A549 (cell line): Measurements from ENCODE around the gene SLC25A10. TPM values are rescaled to one million over a fixed set of nuclear protein-coding genes. Genes with fewer than 3 reads are reported as not detected.

ENCODE experiments used
- ATAC-seq, 2 experiments: fragments of 200-7000 bp in 1 of 2; fragments of >200 bp in 1 of 2; cut with Nextera tagmentation in 1 of 2; cut with Tn5 transposase in 1 of 2; 3 replicates each; pipeline versions ENCODE4 v1.8.0 to v1.9.1; 2018 to 2020; ENCODE audit warnings: mild to moderate bottlenecking in 1 of 2, moderate library complexity in 1 of 2
- CTCF ChIA-PET: fragments of 300-600 bp; sonication (Branson Sonifier 250); formaldehyde crosslinking; extraction: SDS; loops from one replicate; lab custom pipeline; 2021; ENCODE audit warnings: antibody characterized with exemption, inconsistent platforms; lab: Yijun Ruan, JAX
- POLR2A ChIA-PET: fragments of 350-600 bp; formaldehyde crosslinking; extraction: SDS; loops from one replicate; lab custom pipeline; 2021; ENCODE audit warnings: antibody characterized with exemption, inconsistent platforms; lab: Yijun Ruan, JAX
- DNase-seq, 2 experiments: peaks; one replicate each; pipeline versions ENCODE4 v3.0.0 to v3.0.0-alpha.2; 2011 to 2016; ENCODE audit warnings: low read depth in 1 of 2, low spot score in 1 of 2
- FAIRE-seq: peaks from 2 replicates; lab custom pipeline; 2011; peaks lifted over from hg19 to GRCh38; lab: Jason Lieb, UNC
- H3K27ac ChIP-seq, 2 experiments: fragments of >200 bp; sonication (Bioruptor Twin); formaldehyde crosslinking; 3 replicates each; pipeline ENCODE4 v1.5.1; 2016 to 2017
- H3K4me1 ChIP-seq: fragments of >200 bp; sonication (Bioruptor Twin); formaldehyde crosslinking; 3 replicates; pipeline ENCODE4 v1.6.1; 2016
- H3K4me2 ChIP-seq: fragments of >200 bp; sonication (Bioruptor Twin); formaldehyde crosslinking; 3 replicates; pipeline ENCODE4 v1.6.1; 2016
- H3K4me3 ChIP-seq: fragments of >200 bp; sonication (Bioruptor Twin); formaldehyde crosslinking; 3 replicates; pipeline ENCODE4 v1.5.1; 2016
- H3K9me3 ChIP-seq: fragments of >200 bp; sonication (Bioruptor Twin); formaldehyde crosslinking; 3 replicates; pipeline ENCODE4 v1.6.1; 2016
- BHLHE40 ChIP-seq: IDR thresholded peaks from 2 replicates; pipeline ENCODE4 v1.6.1; 2012; ENCODE audit warnings: low read depth, low read length, inconsistent platforms
- CBX2 ChIP-seq: fragments of 200-600 bp; sonication (generic); IDR thresholded peaks from 2 replicates; pipeline ENCODE4 v1.6.1; 2016; ENCODE audit warnings: low read depth, mild to moderate bottlenecking, borderline replicate concordance
- CBX8 ChIP-seq: fragments of 200-600 bp; sonication (generic); IDR thresholded peaks from 2 replicates; pipeline ENCODE4 v1.6.1; 2016
- CEBPB ChIP-seq, 2 experiments: fragments of >200 bp in 1 of 2; sonication (Bioruptor Twin) in 1 of 2; formaldehyde crosslinking in 1 of 2; IDR thresholded peaks; 2 replicates each; pipeline ENCODE4 v1.6.1; 2012 to 2016
- CHD2 ChIP-seq: fragments of 150-350 bp; IDR thresholded peaks from 2 replicates; pipeline ENCODE4 v1.6.1; 2014; ENCODE audit warnings: low read length; ENCODE audit not compliant: partially characterized antibody
- EHF ChIP-seq: fragments of 250-450 bp; sonication (Bioruptor Pico); IDR thresholded peaks from 2 replicates; pipeline ENCODE4 v1.5.0; 2020; ENCODE audit warnings: mild to moderate bottlenecking
- FOXS1 ChIP-seq: fragments of 250-450 bp; sonication (Bioruptor Pico); IDR thresholded peaks from 2 replicates; pipeline ENCODE4 v1.5.0; 2020; ENCODE audit warnings: mild to moderate bottlenecking, moderate library complexity
- JUN ChIP-seq, 2 experiments: fragments of >200 bp; sonication (Bioruptor Twin); formaldehyde crosslinking; IDR thresholded peaks; 2 replicates in 1 of 2; 3 replicates in 1 of 2; pipeline ENCODE4 v1.6.1; 2016 to 2017
- KDM5A ChIP-seq: fragments of 200-600 bp; sonication (generic); IDR thresholded peaks from 2 replicates; pipeline ENCODE4 v1.6.1; 2016; ENCODE audit warnings: antibody characterized with exemption, mild to moderate bottlenecking
- MYC ChIP-seq: IDR thresholded peaks from 2 replicates; pipeline ENCODE4 v1.6.1; 2012; ENCODE audit warnings: mild to moderate bottlenecking, inconsistent platforms, low read length, improper control_type of control experiment, borderline replicate concordance
- NPAS2 ChIP-seq: fragments of 250-450 bp; sonication (Bioruptor Pico); IDR thresholded peaks from 2 replicates; pipeline ENCODE4 v1.8.0; 2022; ENCODE audit warnings: mild to moderate bottlenecking, moderate library complexity, borderline replicate concordance
- NR3C1 ChIP-seq: fragments of >200 bp; sonication (Bioruptor Twin); formaldehyde crosslinking; IDR thresholded peaks from 3 replicates; pipeline ENCODE4 v1.6.1; 2017
- RCOR1 ChIP-seq: fragments of 150-350 bp; IDR thresholded peaks from 2 replicates; pipeline ENCODE4 v1.6.1; 2014; ENCODE audit warnings: antibody characterized with exemption, low read length, low read depth
- RNF2 ChIP-seq: fragments of 200-600 bp; sonication (generic); IDR thresholded peaks from 2 replicates; pipeline ENCODE4 v1.6.1; 2016; ENCODE audit warnings: low read depth, mild to moderate bottlenecking, antibody characterized with exemption, moderate library complexity, borderline replicate concordance
- SMC3 ChIP-seq: fragments of >200 bp; sonication (Bioruptor Twin); formaldehyde crosslinking; IDR thresholded peaks from 3 replicates; pipeline ENCODE4 v1.6.1; 2018; ENCODE audit warnings: inconsistent platforms
- SREBF2 ChIP-seq: fragments of 450-650 bp; IDR thresholded peaks from 2 replicates; pipeline ENCODE4 v1.6.1; 2014; ENCODE audit warnings: mild to moderate bottlenecking, moderate library complexity
- TFCP2L1 ChIP-seq: fragments of 250-450 bp; sonication (Bioruptor Pico); IDR thresholded peaks from 2 replicates; pipeline ENCODE4 v1.5.0; 2021; ENCODE audit warnings: mild to moderate bottlenecking
- TP53 ChIP-seq: fragments of 250-450 bp; sonication (Bioruptor Pico); IDR thresholded peaks from 2 replicates; pipeline ENCODE4 v1.5.0; 2021; ENCODE audit warnings: mild to moderate bottlenecking, moderate library complexity
- ZSCAN20 ChIP-seq: fragments of 250-450 bp; sonication (Bioruptor Pico); IDR thresholded peaks from 2 replicates; pipeline ENCODE4 v1.8.0; 2022; ENCODE audit warnings: mild to moderate bottlenecking, moderate library complexity
- WGBS: methylation state at CpG from one replicate; pipeline ENCODE4 v1.1.6; 2017; ENCODE audit errors: missing lambda C conversion rate; 5-methylcytosine and 5-hydroxymethylcytosine counted together
- polyA plus RNA-seq, 4 experiments: library from polyadenylated mRNA; depleted of rRNA in 3 of 4; stranded (reverse); fragments of >200 nt; fragmentation: RNase III in 1 of 4; extraction: RNeasy Plus Mini Kit Qiagen cat#74134 plus additional on column Dnase treatment in 1 of 4; gene quantifications; 2 replicates in 3 of 4; 3 replicates in 1 of 4; pipeline ENCODE4 v1.2.3, GENCODE V29; 2011 to 2017
- TF ChIP-seq, protein P1 (sequence below): fragments of >200 bp; sonication (Bioruptor Twin); formaldehyde crosslinking; IDR thresholded peaks from 3 replicates; pipeline ENCODE4 v1.6.1; 2016
- TF ChIP-seq, protein P2 (sequence below): fragments of 250-450 bp; sonication (Bioruptor Pico); IDR thresholded peaks from 2 replicates; pipeline ENCODE4 v1.5.0; 2021; ENCODE audit warnings: mild to moderate bottlenecking, moderate library complexity, borderline replicate concordance

The SLC25A10 gene
- polyA plus RNA-seq, 2 of the 4 experiments (the other 2 are of a cell fraction) = 20.0 to 47.0 TPM

DNA sequence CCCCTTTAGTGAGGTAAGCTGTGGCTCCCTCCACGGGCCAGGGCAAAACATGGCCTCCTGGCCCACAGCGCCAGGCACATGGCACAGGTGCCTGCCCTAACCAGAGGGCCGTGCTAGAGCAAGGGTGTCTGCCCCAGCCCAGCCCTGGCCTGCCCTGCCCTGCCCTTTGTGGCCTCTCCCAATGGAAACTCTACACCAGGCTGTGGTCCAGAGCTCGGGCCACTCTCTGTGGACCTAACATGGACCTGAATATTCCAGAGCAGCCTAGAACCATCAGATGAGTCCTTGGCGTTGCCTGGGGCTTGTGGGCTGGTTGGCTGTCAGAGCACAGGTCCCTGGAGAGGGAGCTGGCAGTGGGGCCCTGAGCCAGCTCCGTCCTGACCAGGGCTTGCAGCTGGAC lies 16.9 kb upstream of the SLC25A10 start:
- 95% methylated on average over 5 of the region's 6 CpGs for WGBS
- POLR2A ChIA-PET = interaction anchor here (1.1 to 1.6 kb wide), 2 partner anchors 12 to 16 kb away, joined by 6 to 8 read pairs; partner anchors contain the start of genes ARL16, HGS and SLC25A10
- no peak for DNase-seq

DNA sequence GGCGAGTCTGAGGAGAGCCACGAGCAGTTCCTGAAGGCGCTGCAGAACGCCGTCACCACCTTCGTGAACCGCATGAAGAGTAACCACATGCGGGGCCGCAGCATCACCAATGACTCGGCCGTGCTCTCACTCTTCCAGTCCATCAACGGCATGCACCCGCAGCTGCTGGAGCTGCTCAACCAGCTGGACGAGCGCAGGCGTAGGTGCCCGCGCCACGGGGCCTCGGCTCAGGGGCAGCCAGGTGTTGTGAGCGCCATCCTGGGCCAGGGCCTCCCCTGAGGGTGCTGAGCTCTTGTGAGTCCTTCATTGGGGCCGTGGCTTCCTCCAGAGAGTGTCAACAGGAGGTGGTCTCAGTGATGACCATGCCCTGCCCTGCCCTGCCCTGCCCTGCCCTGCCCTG lies 16.3 kb upstream of the SLC25A10 start:
- ATAC-seq (0 out of 6 replicates have a peak, but pooled peaks of 1 of the 2 experiments have one; percentile 1), DNase-seq (no peak)
- CTCF ChIA-PET = interaction anchor here (0.7 to 5.1 kb wide), 8 partner anchors 8 to 335 kb away, joined by 3 to 54 read pairs (median 4); partner anchors contain the start of genes ARL16 and HGS
- TF ChIP-seq CBX2 = no peak
- TF ChIP-seq NR3C1 = no peak
- TF ChIP-seq RCOR1 = no peak
- TF ChIP-seq CBX8 = no peak
- TF ChIP-seq SMC3 = no peak
- TF ChIP-seq TP53 = no peak
- TF ChIP-seq RNF2 = no peak
- TF ChIP-seq ZSCAN20 (CRISPR knock-in tag) = no peak
- TF ChIP-seq, all 56 proteins: peak for 0
- no peak overlapping the region for H3K4me3 ChIP-seq
- no peak for FAIRE-seq
- H3K4me2 ChIP-seq = no peak overlapping the region
- POLR2A ChIA-PET = interaction anchor here (1.1 to 1.6 kb wide), 2 partner anchors 12 to 16 kb away, joined by 6 to 8 read pairs; partner anchors contain the start of genes ARL16, HGS and SLC25A10
- no peaks in the 10 kb centered on the region for H3K9me3 ChIP-seq
- H3K27ac ChIP-seq = no peak overlapping the region
- H3K4me1 ChIP-seq = peaks cover 3% of the 10 kb centered on the region; the same call in 1 of the 3 replicates
- WGBS = 95% methylated on average over 22 of the region's 22 CpGs

More for the DNA sequence above, 16.9 kb upstream of the SLC25A10 start:
- no peak overlapping the region for H3K4me2 ChIP-seq
- no peak for TF ChIP-seq SREBF2
- TF ChIP-seq, protein P1, sequence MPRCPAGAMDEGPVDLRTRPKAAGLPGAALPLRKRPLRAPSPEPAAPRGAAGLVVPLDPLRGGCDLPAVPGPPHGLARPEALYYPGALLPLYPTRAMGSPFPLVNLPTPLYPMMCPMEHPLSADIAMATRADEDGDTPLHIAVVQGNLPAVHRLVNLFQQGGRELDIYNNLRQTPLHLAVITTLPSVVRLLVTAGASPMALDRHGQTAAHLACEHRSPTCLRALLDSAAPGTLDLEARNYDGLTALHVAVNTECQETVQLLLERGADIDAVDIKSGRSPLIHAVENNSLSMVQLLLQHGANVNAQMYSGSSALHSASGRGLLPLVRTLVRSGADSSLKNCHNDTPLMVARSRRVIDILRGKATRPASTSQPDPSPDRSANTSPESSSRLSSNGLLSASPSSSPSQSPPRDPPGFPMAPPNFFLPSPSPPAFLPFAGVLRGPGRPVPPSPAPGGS = no peak
- TF ChIP-seq CEBPB (IDR thresholded peaks at IDR 0.05) = no peak
- no peak for TF ChIP-seq NPAS2
- no peak for TF ChIP-seq TFCP2L1 (CRISPR knock-in tag)
- no peak for TF ChIP-seq CBX8
- TF ChIP-seq CHD2 = no peak
- no peak for TF ChIP-seq BHLHE40
- no peak for TF ChIP-seq MYC
- no peak for TF ChIP-seq FOXS1
- TF ChIP-seq, protein P2, sequence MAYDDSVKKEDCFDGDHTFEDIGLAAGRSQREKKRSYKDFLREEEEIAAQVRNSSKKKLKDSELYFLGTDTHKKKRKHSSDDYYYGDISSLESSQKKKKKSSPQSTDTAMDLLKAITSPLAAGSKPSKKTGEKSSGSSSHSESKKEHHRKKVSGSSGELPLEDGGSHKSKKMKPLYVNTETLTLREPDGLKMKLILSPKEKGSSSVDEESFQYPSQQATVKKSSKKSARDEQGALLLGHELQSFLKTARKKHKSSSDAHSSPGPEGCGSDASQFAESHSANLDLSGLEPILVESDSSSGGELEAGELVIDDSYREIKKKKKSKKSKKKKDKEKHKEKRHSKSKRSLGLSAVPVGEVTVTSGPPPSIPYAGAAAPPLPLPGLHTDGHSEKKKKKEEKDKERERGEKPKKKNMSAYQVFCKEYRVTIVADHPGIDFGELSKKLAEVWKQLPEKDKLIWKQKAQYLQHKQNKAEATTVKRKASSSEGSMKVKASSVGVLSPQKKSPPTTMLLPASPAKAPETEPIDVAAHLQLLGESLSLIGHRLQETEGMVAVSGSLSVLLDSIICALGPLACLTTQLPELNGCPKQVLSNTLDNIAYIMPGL (CRISPR knock-in tag) = no peak
- no peak for TF ChIP-seq KDM5A
- TF ChIP-seq JUN (IDR thresholded peaks at IDR 0.05) = no peak
- no peak for TF ChIP-seq EHF (CRISPR knock-in tag)
- TF ChIP-seq, all 56 proteins: peak for 0
- ATAC-seq (peak; percentile 6 to 7; a peak in 2 of 6 replicates), FAIRE-seq (no peak)
- Histone ChIP-seq H3K9me3 (no peaks in the 10 kb centered on the region), H3K27ac (no peak overlapping the region), H3K4me3 (no peak overlapping the region), H3K4me1 (no peaks in the 10 kb centered on the region)
- CTCF ChIA-PET = interaction anchor here (0.7 to 5.1 kb wide), 6 partner anchors 9 to 23 kb away, joined by 3 to 54 read pairs (median 3); partner anchors contain the start of genes ARL16 and HGS
